GM13976 (cell line): ENCODE measurements around the gene SAMD14.

Experiments used
- DNase-seq: peaks from one replicate; pipeline ENCODE4 v3.0.0; 2012; ENCODE audit warnings: low spot score
- CTCF ChIP-seq: IDR thresholded peaks from 2 replicates; pipeline ENCODE4 v1.5.1; 2012; ENCODE audit warnings: borderline replicate concordance, mild to moderate bottlenecking; ENCODE audit not compliant: insufficient read depth; ENCODE audit errors: extremely low read depth, missing control alignments, control extremely low read depth
- in situ Hi-C: fragments of 300-500 bp; cut with MboI; formaldehyde crosslinking; loops from one replicate; pipeline ENCODE4 v1.12.0; 2022; ENCODE audit warnings: low sequenced_read_pairs, mixed read lengths, inconsistent platforms; ENCODE audit not compliant: unreplicated experiment

SAMD14 gene

GRCh38 chr17:50075446-50076032, 54.4 kb downstream of the SAMD14 start:
- in situ Hi-C loops: no loop called here
- no peak for TF ChIP-seq CTCF
- DNase-seq: no peak

- DNase-seq: no peak
- no peak for TF ChIP-seq CTCF
- in situ Hi-C loops: no loop called here
Observed at GRCh38 chr17:50074227-50074626, 55.7 kb downstream of the SAMD14 start.

- DNase-seq: no peak
- in situ Hi-C loops: no loop called here
Observed at GRCh38 chr17:50072925-50073324, 57.0 kb downstream of the SAMD14 start.

GRCh38 chr17:50072130-50072529, 57.8 kb downstream of the SAMD14 start:
- no peak for DNase-seq
- no peak for TF ChIP-seq CTCF
- in situ Hi-C loops: no loop called here

More at GRCh38 chr17:50072925-50073324, 57.0 kb downstream of the SAMD14 start:
- no peak for TF ChIP-seq CTCF

GRCh38 chr17:50071692-50072091, 58.3 kb downstream of the SAMD14 start:
- in situ Hi-C loops: no loop called here
- TF ChIP-seq CTCF: no peak
- no peak for DNase-seq

- no peak for DNase-seq
- in situ Hi-C loops: no loop called here
- no peak for TF ChIP-seq CTCF
Observed at GRCh38 chr17:50070908-50071680, 58.9 kb downstream of the SAMD14 start.
